ENCODE results near the gene CERS5.
"Not testable (repeated sequence)": the region's sequence is repeated elsewhere in the genome, so short reads cannot be mapped to it uniquely, and the experiment has no call there.

CERS5 gene

DNA sequence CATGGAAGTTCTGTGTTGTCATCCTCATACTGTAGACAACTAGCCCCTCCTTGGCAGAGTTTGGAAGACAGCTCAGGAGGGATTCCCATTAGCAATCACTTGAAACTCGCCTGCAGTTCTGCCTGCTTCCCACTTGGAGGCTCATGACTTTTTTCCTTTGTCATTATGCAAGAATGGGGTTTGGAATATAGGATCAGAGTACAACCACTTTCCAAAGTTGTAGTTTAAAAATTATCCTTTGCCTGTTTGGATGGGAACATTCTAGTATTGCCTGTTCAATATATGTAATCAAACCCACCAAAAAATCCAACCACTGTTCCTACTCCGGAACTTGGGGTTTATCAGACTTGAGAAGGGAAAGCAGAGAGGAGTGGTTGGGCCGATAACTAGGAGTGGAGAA is 65.5 kb downstream of the CERS5 start:
- DNase-seq = peak; percentile 59

DNA sequence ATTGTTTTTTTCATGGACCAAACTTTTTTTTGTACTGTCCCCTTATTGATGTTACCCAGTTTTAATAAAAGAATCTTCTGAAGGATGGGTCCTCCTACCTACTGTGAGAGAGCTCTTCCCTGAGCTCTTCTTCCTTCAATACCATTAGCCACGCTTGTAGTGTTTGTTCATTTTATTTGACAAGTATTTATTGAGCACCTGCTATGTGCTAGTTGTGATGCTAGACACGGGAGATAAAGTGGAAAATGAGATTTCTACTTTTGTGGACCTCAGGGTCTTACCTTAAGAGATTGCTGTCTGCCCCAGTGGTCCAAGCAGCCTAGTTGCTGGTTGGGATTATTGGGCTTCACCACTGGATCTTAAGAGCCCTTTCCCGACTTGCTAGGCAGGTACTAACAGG is 66.6 kb downstream of the CERS5 start:
- no peak for DNase-seq

GRCh38 chr12:50099302-50100008 is 67.7 kb downstream of the CERS5 start:
- no peak for DNase-seq

DNA sequence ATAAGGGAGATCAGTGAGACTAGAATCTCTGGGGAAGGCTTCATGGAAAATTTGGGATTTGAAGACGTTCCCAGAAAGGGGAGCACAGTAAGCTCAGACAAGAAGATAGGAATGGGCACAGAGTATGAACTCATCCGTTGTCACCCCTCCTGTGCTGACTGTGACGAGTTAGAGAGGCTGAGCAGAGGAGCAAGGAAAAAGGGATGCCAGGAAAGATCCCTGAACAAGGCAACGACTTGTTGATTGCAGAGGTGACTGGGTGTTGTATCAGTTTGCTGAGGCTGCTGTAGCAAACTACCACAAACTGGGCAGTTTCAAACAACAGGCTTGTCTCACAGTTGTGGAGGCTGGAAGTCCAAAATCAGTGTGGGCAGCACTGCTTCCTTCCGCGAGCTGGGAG is 69.2 kb downstream of the CERS5 start:
- DNase-seq = no peak

- no peak for DNase-seq
Measured at GRCh38 chr12:50090391-50090790, 76.8 kb downstream of the CERS5 start.

- no peak for DNase-seq
Measured at GRCh38 chr12:50089730-50090129, 77.4 kb downstream of the CERS5 start.

GRCh38 chr12:50088577-50089335 is 78.4 kb downstream of the CERS5 start:
- peak; percentile 60 for DNase-seq

GRCh38 chr12:50087995-50088394 is 79.2 kb downstream of the CERS5 start:
- DNase-seq = no peak

- no peak for DNase-seq
Measured at GRCh38 chr12:50087151-50087550, 80.0 kb downstream of the CERS5 start.

DNA sequence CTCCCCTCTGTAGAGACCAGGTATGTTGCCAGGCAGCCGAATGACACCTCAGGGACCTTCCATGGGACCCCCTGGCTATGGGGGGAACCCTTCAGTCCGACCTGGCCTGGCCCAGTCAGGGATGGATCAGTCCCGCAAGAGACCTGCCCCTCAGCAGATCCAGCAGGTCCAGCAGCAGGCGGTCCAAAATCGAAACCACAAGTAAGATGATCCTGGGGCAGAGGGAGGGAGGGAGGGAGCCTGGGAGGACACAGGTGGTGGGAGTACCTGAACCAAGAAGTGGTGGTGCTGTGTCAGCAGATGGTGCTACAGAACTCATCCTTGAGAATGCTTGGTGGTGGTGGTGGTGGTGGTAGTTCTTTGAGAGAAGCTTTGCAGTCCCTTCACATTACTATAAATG is 81.0 kb downstream of the CERS5 start:
- DNase-seq = no peak

DNA sequence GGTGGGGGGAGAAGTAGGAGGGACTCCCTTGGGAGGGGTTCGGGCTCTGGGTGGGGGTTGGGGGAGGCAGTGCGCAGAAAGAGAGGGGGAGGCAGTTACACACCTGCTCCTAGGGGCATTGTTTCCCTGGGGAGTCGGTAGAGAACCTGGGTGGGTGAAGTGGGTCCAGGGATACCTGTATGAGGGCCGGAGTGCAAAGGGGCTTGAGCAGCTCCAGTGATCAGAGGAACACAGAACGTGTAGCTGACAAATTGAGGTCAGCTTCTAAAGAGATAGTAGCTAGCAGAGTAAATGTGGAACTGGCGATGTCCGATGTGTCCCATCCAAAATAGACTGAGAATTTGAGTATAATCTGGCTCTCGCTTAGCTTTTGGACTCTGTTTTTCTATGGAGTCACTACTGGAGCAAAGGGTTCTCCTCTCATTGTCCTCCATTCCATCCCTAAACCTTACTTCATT is 81.5 kb downstream of the CERS5 start:
- DNase-seq = no peak

- peak; percentile 95 for DNase-seq
Measured at GRCh38 chr12:50084775-50085614, 82.2 kb downstream of the CERS5 start, which contains the start of gene SMARCD1. Gene SMARCD1, plus strand, starts transcription at chr12:50085342. Its CDS starts 28 bp downstream, at chr12:50085370.

DNA sequence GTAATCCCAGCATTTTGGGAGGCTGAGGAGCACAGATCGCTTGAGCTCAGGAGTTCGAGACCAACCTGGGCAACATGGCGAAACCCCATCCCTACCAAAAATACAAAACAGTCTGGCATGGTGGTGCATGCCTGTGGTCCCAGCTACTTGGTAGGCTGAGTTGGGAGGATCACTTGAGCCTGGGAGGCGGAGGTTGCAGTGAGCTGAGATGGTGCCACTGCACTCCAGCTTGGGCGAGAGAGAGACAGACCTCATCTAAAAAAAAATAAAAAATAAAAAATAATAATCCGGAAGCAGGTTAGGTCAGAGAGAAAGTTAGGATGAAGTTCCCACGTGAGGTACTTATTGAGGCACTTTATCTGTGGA is 82.8 kb downstream of the CERS5 start:
- not testable (repeated sequence) for DNase-seq

- DNase-seq = no peak
Measured at GRCh38 chr12:50083301-50083700, 83.9 kb downstream of the CERS5 start.

- no peak for DNase-seq
Measured at GRCh38 chr12:50082644-50083043, 84.5 kb downstream of the CERS5 start.

DNA sequence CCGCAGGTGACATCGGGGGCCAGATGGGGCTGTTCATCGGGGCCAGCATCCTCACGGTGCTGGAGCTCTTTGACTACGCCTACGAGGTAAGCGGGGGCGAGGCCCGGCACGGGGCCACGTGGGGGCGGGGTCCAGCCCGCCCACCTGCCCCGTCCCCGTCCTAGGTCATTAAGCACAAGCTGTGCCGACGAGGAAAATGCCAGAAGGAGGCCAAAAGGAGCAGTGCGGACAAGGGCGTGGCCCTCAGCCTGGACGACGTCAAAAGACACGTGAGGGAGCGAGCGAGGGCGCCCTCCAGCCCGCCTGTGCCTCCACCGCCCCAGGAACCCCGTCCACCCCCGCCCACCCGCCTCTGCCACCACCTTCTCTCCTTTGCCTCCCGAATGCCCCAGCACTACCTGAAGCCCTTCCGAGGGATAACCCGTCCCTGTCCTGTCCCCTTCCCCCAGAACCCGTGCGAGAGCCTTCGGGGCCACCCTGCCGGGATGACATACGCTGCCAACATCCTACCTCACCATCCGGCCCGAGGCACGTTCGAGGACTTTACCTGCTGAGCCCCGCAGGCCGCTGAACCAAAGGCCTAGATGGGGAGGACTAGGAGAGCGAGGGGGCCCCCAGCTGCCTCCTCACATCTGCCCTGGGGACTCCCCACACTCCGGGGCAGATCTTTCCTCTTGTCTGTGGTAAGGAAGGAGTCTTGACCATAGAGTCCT is 85.9 kb downstream of the CERS5 start:
- no peak for DNase-seq

- no peak for DNase-seq
Measured at GRCh38 chr12:50079771-50080170, 87.4 kb downstream of the CERS5 start.
